OCI-LY1 (cell line): ENCODE data around the gene CTNND2.

Source experiments
- H2AFZ ChIP-seq: fragments of 200-600 bp; sonication (generic), shearing (Covaris generic); 2 replicates; pipeline ENCODE4 v1.6.0; 2014; ENCODE audit warnings: antibody characterized with exemption, mild to moderate bottlenecking, low read length
- H3F3A ChIP-seq: fragments of 200-600 bp; sonication (generic), shearing (Covaris generic); 2 replicates; pipeline ENCODE4 v1.6.0; 2014; ENCODE audit warnings: mild to moderate bottlenecking, antibody characterized with exemption, low read length, moderate library complexity; ENCODE audit not compliant: insufficient read depth
- H3K27ac ChIP-seq: fragments of 200-600 bp; sonication (generic); 2 replicates; pipeline ENCODE4 v1.5.1; 2014; ENCODE audit warnings: low read length, mixed run types, mild to moderate bottlenecking, low read depth; ENCODE audit not compliant: poor library complexity, severe bottlenecking
- H3K27me3 ChIP-seq: fragments of 200-600 bp; sonication (generic); 2 replicates; pipeline ENCODE4 v1.6.0; 2014; ENCODE audit warnings: antibody characterized with exemption, mild to moderate bottlenecking, low read length, moderate library complexity; ENCODE audit not compliant: insufficient read depth
- H3K36me3 ChIP-seq: fragments of 200-600 bp; sonication (generic); 2 replicates; pipeline ENCODE4 v1.6.1; 2014; ENCODE audit warnings: mild to moderate bottlenecking, antibody characterized with exemption, low read length, moderate library complexity, mixed read lengths; ENCODE audit not compliant: insufficient read depth
- H3K4me1 ChIP-seq: fragments of 200-600 bp; sonication (generic); 2 replicates; pipeline ENCODE4 v1.5.1; 2014; ENCODE audit warnings: mild to moderate bottlenecking, low read length, moderate library complexity; ENCODE audit not compliant: insufficient read depth, severe bottlenecking
- H3K4me2 ChIP-seq: fragments of 200-600 bp; sonication (generic), shearing (Covaris generic); 2 replicates; pipeline ENCODE4 v1.6.1; 2014; ENCODE audit warnings: low read length
- H3K4me3 ChIP-seq: fragments of 200-600 bp; sonication (generic); 2 replicates; pipeline ENCODE4 v1.5.1; 2014; ENCODE audit warnings: low read length, low read depth, mild to moderate bottlenecking, mixed read lengths; ENCODE audit not compliant: poor library complexity, severe bottlenecking
- H3K79me2 ChIP-seq: fragments of 200-600 bp; shearing (Covaris generic); 2 replicates; pipeline ENCODE4 v1.6.1; 2016; ENCODE audit warnings: mixed run types, low read length, mixed read lengths; ENCODE audit not compliant: insufficient read depth
- H3K9ac ChIP-seq: fragments of 200-600 bp; sonication (generic), shearing (Covaris generic); 2 replicates; pipeline ENCODE4 v1.6.1; 2014; ENCODE audit warnings: mild to moderate bottlenecking, low read length, mixed read lengths
- H3K9me2 ChIP-seq: fragments of 200-600 bp; sonication (generic), shearing (Covaris generic); 2 replicates; pipeline ENCODE4 v1.6.1; 2014; ENCODE audit warnings: low read depth, mild to moderate bottlenecking, low read length, mixed read lengths
- H3K9me3 ChIP-seq: fragments of 200-600 bp; shearing (Covaris generic); 2 replicates; pipeline ENCODE4 v1.6.1; 2014; ENCODE audit warnings: low read length, mixed read lengths
- H4K20me1 ChIP-seq: fragments of 200-600 bp; sonication (generic), shearing (Covaris generic); 2 replicates; pipeline ENCODE4 v1.6.0; 2016; ENCODE audit warnings: mild to moderate bottlenecking, low read length; ENCODE audit not compliant: insufficient read depth
- CTCF ChIP-seq: fragments of 200-600 bp; sonication (generic), shearing (Covaris generic); IDR thresholded peaks from 2 replicates; pipeline ENCODE4 v1.5.1; 2017; ENCODE audit warnings: mild to moderate bottlenecking, antibody characterized with exemption, low read length, moderate library complexity, mixed read lengths
- EZH2 ChIP-seq: fragments of 200-600 bp; sonication (generic), shearing (Covaris generic); IDR thresholded peaks from 2 replicates; pipeline ENCODE4 v1.8.0; 2017; ENCODE audit warnings: borderline replicate concordance, mixed run types, mild to moderate bottlenecking, antibody characterized with exemption, low read length, moderate library complexity, mixed read lengths

Gene CTNND2

GRCh38 chr5:11594021-11594420 is 310.2 kb downstream of the CTNND2 start:
- H3K4me3 ChIP-seq = no peak overlapping the region
- TF ChIP-seq EZH2 (no peak), CTCF (no peak)
- no peaks in the 10 kb centered on the region for H3K36me3 ChIP-seq
- H3K9me2 ChIP-seq = no peaks in the 10 kb centered on the region
- no peaks in the 10 kb centered on the region for H3K79me2 ChIP-seq
- H2AFZ ChIP-seq = no peak overlapping the region
- H3K27ac ChIP-seq = no peak overlapping the region
- H3K4me1 ChIP-seq = no peaks in the 10 kb centered on the region
- H4K20me1 ChIP-seq = no peaks in the 10 kb centered on the region
- no peaks in the 10 kb centered on the region for H3K9me3 ChIP-seq
- H3K9ac ChIP-seq = no peak overlapping the region
- H3K4me2 ChIP-seq = no peak overlapping the region
- no peaks in the 10 kb centered on the region for H3K27me3 ChIP-seq
- H3F3A ChIP-seq = no peaks in the 10 kb centered on the region

DNA sequence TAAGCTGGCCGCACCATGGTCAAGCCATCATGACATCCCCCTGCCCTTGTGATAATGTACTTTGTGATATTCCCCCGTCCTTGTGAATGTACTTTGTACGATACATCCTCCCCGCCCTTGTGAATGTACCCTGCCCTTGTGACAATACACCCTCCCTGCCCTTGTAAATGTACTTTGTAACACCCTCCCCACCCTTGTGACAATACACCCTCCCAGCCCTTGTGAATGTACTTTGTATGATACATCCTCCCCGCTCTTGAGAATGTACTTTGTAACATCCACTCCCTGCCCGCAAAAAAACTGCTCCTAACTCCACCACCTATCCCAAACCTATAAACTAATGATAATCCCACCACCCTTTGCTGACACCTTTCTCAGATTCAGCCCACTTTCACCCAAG is 313.8 kb downstream of the CTNND2 start:
- Histone ChIP-seq H4K20me1 (no peaks in the 10 kb centered on the region), H3K9me2 (no peaks in the 10 kb centered on the region), H3K4me3 (no peak overlapping the region), H3K9ac (no peak overlapping the region), H3K27ac (no peak overlapping the region), H3K4me2 (no peak overlapping the region), H3K9me3 (no peaks in the 10 kb centered on the region), H3F3A (no peaks in the 10 kb centered on the region), H2AFZ (no peak overlapping the region), H3K27me3 (no peaks in the 10 kb centered on the region), H3K36me3 (no peaks in the 10 kb centered on the region), H3K79me2 (no peaks in the 10 kb centered on the region), H3K4me1 (no peaks in the 10 kb centered on the region)
- TF ChIP-seq CTCF (no peak), EZH2 (no peak)

GRCh38 chr5:11588803-11589202 is 315.4 kb downstream of the CTNND2 start:
- Histone ChIP-seq H3K27ac (no peak overlapping the region), H3K27me3 (no peaks in the 10 kb centered on the region), H3K9me3 (no peaks in the 10 kb centered on the region), H3K4me1 (no peaks in the 10 kb centered on the region), H3K36me3 (no peaks in the 10 kb centered on the region), H3K4me2 (no peak overlapping the region), H2AFZ (no peak overlapping the region), H3K79me2 (no peaks in the 10 kb centered on the region), H3K9me2 (no peaks in the 10 kb centered on the region), H3K4me3 (no peak overlapping the region), H3K9ac (no peak overlapping the region), H3F3A (no peaks in the 10 kb centered on the region), H4K20me1 (no peaks in the 10 kb centered on the region)
- TF ChIP-seq EZH2 (no peak), CTCF (no peak)
